Activated CD4-positive, CD25-positive, alpha-beta regulatory T cell treated with anti-CD3 and anti-CD28 coated beads, Interleukin-2, amount 50 U/mL, for 24 hours (primary cell): ENCODE measurements around the gene HCK.

Source experiments
- ATAC-seq, 2 donors: fragments of 150-1000 bp; cut with Tn5 transposase; one replicate each; pipeline ENCODE4 v1.10.0; 2021; ENCODE audit warnings: mild to moderate bottlenecking in 1 of 2, moderate library complexity in 1 of 2

The HCK gene

GRCh38 chr20:32132911-32133549, 81.0 kb downstream of the HCK start:
- no peak for ATAC-seq

- ATAC-seq, result no peak
These were observed 82.0 kb downstream of the HCK start for GRCh38 chr20:32134026-32134425.

DNA sequence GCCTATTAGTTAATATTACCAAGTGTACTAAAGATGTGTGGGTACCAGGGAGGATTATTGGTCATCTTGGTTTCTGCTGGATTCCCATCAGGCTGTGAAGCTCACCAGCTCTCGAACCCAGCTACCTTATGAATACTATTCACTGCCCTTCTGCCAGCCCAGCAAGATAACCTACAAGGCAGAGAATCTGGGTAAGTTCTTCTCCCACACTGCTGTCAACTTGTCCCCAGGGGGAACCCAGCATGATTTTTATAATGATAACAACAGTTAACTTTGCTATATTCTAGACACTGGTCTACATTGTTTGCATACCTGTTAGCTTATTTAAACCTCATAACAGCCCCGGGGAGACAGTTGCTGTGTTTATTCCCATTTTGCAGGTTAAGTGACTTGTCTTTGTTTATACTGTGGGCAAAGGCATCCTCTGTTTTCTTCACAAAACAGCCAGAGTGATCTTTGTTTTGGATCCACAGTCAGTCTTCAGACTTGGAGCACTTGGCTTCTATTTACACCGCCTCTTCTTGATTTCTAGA, 84.0 kb downstream of the HCK start:
- ATAC-seq, result no peak

- ATAC-seq, result no peak
These were observed 86.9 kb downstream of the HCK start for GRCh38 chr20:32138921-32139320.

DNA sequence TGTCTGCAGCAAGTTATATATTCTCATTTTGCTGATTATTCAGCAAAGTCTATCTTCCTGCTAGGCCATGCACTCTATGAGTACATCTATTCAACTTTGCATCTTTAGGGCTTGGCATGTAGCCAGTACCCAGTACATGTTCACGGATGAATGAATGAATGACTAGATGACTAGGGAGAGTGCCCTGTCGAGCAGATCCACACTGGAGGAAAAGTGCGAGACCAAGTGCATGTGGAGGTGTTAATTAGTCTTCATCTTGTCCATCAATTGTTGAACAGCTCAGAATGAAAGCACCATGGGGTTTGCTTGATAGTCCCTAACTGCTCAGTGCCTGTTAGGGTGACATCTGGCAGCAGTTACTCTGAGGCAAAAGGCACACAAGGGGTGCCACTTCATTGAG, 87.9 kb downstream of the HCK start:
- no peak for ATAC-seq

- ATAC-seq, result no peak
These were observed 88.6 kb downstream of the HCK start for GRCh38 chr20:32140603-32141002.

DNA sequence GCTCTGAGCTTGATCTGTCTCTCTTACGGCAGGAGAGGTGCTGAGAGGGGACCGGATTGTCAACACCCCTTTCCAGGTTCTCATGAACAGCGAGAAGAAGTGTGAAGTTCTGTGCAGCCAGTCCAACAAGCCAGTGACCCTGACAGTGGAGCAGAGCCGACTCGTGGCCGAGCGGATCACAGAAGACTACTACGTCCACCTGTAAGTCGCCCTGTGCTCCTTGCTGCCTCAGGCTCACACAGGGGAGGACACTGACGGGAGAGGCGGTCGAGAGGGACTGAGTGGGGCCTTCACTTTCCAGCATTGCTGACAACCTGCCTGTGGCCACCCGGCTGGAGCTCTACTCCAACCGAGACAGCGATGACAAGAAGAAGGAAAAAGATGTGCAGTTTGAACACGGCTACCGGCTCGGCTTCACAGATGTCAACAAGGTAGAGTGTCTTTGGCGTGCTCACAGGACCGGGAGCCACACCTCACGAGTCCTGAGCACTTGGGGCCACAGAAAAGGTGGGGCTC, 89.5 kb downstream of the HCK start:
- no peak for ATAC-seq

DNA sequence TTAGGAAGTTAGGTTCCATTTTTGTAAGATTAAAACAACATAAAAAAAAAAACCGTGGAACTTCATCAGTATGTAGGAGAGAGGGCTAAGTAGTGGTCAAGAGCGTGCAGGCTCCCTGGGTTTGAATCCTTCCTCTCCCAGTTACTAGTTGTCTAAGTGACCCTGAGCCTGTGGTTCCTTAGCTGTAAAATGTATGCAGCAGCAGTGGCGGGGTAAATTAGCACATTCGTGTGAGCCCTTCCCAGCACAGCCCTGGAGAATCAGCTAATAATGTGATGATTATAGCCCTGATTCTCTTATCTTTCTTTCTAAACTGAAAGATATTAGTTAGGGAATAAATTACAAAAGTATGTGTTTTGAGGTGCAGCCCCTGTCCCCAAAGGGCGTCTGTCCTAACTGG, 90.0 kb downstream of the HCK start:
- ATAC-seq, result no peak

DNA sequence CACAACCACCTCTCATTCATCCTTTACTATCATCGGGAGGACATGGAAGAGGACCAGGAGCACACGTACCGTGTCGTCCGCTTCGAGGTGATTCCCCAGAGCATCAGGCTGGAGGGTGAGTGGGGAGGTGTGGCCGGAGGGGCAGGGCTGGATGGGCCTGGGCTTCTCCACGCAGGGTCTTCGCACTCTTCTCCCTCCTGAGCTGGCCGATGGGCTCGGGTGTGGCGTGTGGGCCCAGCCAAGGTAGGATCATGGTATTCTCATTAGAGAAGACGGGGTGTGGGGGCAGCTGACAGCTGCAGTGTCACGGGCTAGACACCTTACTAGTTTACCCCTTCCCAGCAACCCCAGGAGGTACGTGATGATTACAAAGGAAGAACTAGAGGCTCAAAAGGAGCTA, 90.9 kb downstream of the HCK start:
- ATAC-seq, result no peak

- ATAC-seq, result no peak
These were observed 93.0 kb downstream of the HCK start for GRCh38 chr20:32144898-32145662.

GRCh38 chr20:32149566-32150170, 97.6 kb downstream of the HCK start:
- no peak for ATAC-seq

- ATAC-seq, result no peak
These were observed 98.3 kb downstream of the HCK start for GRCh38 chr20:32150291-32150848.
